Measurements from ENCODE around the gene SLC22A4.

DNA sequence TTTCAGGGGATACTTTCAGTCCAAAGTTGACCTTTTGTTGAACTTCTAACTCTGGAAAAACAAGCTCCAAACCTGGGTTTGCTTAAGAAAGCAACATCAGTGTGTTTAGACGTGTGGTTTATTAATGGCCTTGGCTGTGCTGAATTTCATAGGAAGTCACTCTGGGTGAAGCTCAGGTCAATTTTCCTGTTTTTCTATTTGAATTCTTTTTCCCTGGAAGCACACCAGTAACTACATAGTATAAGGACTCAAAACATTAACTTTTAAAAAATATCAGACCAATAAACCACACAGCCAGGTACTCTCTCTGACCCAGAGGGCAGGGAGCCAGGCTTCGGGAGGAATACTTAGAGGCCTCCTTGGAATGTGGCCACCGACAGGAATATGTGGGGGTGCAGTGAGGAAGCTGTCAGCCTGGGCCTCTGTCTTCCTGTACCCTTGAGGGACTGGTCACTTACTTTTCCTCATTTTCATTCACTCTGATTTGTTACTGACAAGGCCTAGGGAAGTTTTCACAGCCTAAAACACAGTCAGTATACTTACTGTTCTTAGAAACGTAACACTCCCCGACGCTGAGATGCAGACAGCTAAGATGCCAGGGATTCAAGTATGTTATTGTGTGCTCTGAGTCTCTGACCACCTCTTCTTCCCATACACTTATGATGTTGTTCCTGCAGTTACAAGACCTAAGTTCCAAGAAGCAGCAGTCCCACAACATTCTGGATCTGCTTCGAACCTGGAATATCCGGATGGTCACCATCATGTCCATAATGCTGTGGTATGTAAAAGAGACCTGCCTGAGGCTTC lies 94.3 kb downstream of the SLC22A4 start:
- TF ChIP-seq, protein P1, sequence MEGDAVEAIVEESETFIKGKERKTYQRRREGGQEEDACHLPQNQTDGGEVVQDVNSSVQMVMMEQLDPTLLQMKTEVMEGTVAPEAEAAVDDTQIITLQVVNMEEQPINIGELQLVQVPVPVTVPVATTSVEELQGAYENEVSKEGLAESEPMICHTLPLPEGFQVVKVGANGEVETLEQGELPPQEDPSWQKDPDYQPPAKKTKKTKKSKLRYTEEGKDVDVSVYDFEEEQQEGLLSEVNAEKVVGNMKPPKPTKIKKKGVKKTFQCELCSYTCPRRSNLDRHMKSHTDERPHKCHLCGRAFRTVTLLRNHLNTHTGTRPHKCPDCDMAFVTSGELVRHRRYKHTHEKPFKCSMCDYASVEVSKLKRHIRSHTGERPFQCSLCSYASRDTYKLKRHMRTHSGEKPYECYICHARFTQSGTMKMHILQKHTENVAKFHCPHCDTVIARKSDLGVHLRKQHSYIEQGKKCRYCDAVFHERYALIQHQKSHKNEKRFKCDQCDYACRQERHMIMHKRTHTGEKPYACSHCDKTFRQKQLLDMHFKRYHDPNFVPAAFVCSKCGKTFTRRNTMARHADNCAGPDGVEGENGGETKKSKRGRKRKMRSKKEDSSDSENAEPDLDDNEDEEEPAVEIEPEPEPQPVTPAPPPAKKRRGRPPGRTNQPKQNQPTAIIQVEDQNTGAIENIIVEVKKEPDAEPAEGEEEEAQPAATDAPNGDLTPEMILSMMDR (IDR thresholded peaks at IDR 0.05; ENCODE audit: low read depth, low read length), result no peak
- TF ChIP-seq POLR2A (IDR thresholded peaks at IDR 0.05; ENCODE audit: extremely low read depth, insufficient read length) (no peak), MAX (IDR thresholded peaks at IDR 0.05; ENCODE audit: low read depth, low read length) (no peak)

Measured in NB4 (cell line).